Measurements from ENCODE around the gene PDP2. TPM values are rescaled to one million over a fixed set of nuclear protein-coding genes. Genes with fewer than 3 reads are reported as not detected.

Gene PDP2
- total RNA-seq, 1 donor from 2014 or later, result 16.1 TPM

GRCh38 chr16:66902648-66903543 lies 22.6 kb downstream of the PDP2 start:
- no peak for DNase-seq (ENCODE audit: extremely low spot score, unreplicated experiment)
- H3K36me3 Mint-ChIP-seq, result no peaks in the 10 kb centered on the region
- H3K27me3 Mint-ChIP-seq, result no peaks in the 10 kb centered on the region
- no peak overlapping the region for H3K27ac Mint-ChIP-seq
- no peak overlapping the region for H3K4me3 Mint-ChIP-seq
- H3K9me3 Mint-ChIP-seq, result peaks cover 8% of the 10 kb centered on the region
- TF ChIP-seq CTCF (conservative IDR thresholded peaks at IDR 0.05), result no peak
- H3K4me1 Mint-ChIP-seq (ENCODE audit: unreplicated experiment), result peaks cover 31% of the 10 kb centered on the region

- H3K36me3 Mint-ChIP-seq, result no peaks in the 10 kb centered on the region
- no peak for DNase-seq (ENCODE audit: extremely low spot score, unreplicated experiment)
- H3K27ac Mint-ChIP-seq, result no peak overlapping the region
- H3K4me3 Mint-ChIP-seq, result no peak overlapping the region
- H3K4me1 Mint-ChIP-seq (ENCODE audit: unreplicated experiment), result peaks cover 31% of the 10 kb centered on the region
- H3K9me3 Mint-ChIP-seq, result peaks cover 8% of the 10 kb centered on the region
- no peaks in the 10 kb centered on the region for H3K27me3 Mint-ChIP-seq
- no peak for TF ChIP-seq CTCF (conservative IDR thresholded peaks at IDR 0.05)
Observed at GRCh38 chr16:66903544-66904427, 23.5 kb downstream of the PDP2 start.

DNA sequence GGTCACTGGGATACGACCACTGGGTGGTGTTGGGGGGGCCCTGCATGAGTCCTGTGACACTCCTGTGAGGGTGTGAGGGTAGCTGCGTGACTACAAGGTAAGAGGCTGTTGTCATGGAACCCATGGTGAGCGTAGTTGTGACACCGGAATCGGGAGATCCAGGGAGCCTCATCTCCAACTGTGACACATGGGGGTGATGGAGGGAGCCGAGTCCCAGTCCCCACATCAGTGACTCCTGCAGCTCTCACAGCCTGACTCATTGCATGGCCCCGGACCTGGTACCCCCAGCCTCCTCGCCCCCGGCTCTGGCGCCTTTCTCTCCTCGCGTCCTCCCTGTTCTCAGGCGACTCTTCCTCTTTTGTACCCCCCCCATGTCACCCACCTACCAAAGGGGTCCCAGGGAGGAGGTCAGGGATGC lies 24.1 kb downstream of the PDP2 start:
- no peak overlapping the region for H3K27ac Mint-ChIP-seq
- no peak overlapping the region for H3K4me3 Mint-ChIP-seq
- no peaks in the 10 kb centered on the region for H3K36me3 Mint-ChIP-seq
- no peaks in the 10 kb centered on the region for H3K27me3 Mint-ChIP-seq
- no peak for DNase-seq (ENCODE audit: extremely low spot score, unreplicated experiment)
- peaks cover 30% of the 10 kb centered on the region for H3K4me1 Mint-ChIP-seq (ENCODE audit: unreplicated experiment)
- H3K9me3 Mint-ChIP-seq, result peaks cover 8% of the 10 kb centered on the region
- no peak for TF ChIP-seq CTCF (conservative IDR thresholded peaks at IDR 0.05)

GRCh38 chr16:66904846-66905632 lies 24.7 kb downstream of the PDP2 start:
- peaks cover 8% of the 10 kb centered on the region for H3K9me3 Mint-ChIP-seq
- H3K36me3 Mint-ChIP-seq, result no peaks in the 10 kb centered on the region
- H3K27me3 Mint-ChIP-seq, result peaks cover 3% of the 10 kb centered on the region
- H3K4me3 Mint-ChIP-seq, result no peak overlapping the region
- DNase-seq (ENCODE audit: extremely low spot score, unreplicated experiment), result no peak
- peaks cover 24% of the 10 kb centered on the region for H3K4me1 Mint-ChIP-seq (ENCODE audit: unreplicated experiment)
- no peak overlapping the region for H3K27ac Mint-ChIP-seq
- TF ChIP-seq CTCF (conservative IDR thresholded peaks at IDR 0.05), result no peak
